Hematopoietic multipotent progenitor cell (in vitro differentiated cells): Measurements from ENCODE around the gene ATP5F1D. TPM values are rescaled to one million over a fixed set of nuclear protein-coding genes. Genes with fewer than 3 reads are reported as not detected.
A peak's percentile ranks its signal among the peaks of the same experiment; 100 is the strongest.

Source experiments
- DNase-seq, 3 donors: peaks; one replicate each; pipeline ENCODE4 v3.0.0-alpha.2; 2011 to 2015; ENCODE audit warnings: low read depth in 2 of 3, low spot score in 2 of 3
- total RNA-seq: library from RNA; depleted of rRNA; stranded (reverse); fragments of >200 nt; gene quantifications from one replicate; pipeline ENCODE4 v1.2.3, GENCODE V29; 2012

Gene ATP5F1D
- total RNA-seq, 1 donor: 52.2 TPM

- no peak for DNase-seq
Observed at GRCh38 chr19:1220477-1220930, 21.0 kb upstream of the ATP5F1D start.

- DNase-seq: no peak
Observed at GRCh38 chr19:1220976-1221903, 20.3 kb upstream of the ATP5F1D start.

- no peak for DNase-seq
Observed at GRCh38 chr19:1221904-1222255, 19.7 kb upstream of the ATP5F1D start.

GRCh38 chr19:1222394-1222793, 19.2 kb upstream of the ATP5F1D start:
- DNase-seq: no peak

- DNase-seq: peak in 2 of 3 donors; percentile 43 to 45
Observed at GRCh38 chr19:1223018-1223855, 18.3 kb upstream of the ATP5F1D start.

GRCh38 chr19:1224047-1224825, 17.3 kb upstream of the ATP5F1D start:
- no peak for DNase-seq

GRCh38 chr19:1224847-1225246, 16.7 kb upstream of the ATP5F1D start:
- no peak for DNase-seq

GRCh38 chr19:1225440-1226226, 15.9 kb upstream of the ATP5F1D start:
- DNase-seq: no peak

- DNase-seq: no peak
Observed at GRCh38 chr19:1226227-1226518, 15.4 kb upstream of the ATP5F1D start.

- DNase-seq: no peak
Observed at GRCh38 chr19:1226522-1227303, 14.8 kb upstream of the ATP5F1D start.

GRCh38 chr19:1227304-1228054, 14.1 kb upstream of the ATP5F1D start:
- no peak for DNase-seq

- DNase-seq: no peak
Observed at GRCh38 chr19:1228161-1228957, 13.2 kb upstream of the ATP5F1D start.

GRCh38 chr19:1229056-1229923, 12.3 kb upstream of the ATP5F1D start:
- no peak for DNase-seq

GRCh38 chr19:1229924-1230782, 11.4 kb upstream of the ATP5F1D start:
- no peak for DNase-seq

- DNase-seq: no peak
Observed at GRCh38 chr19:1230783-1231489, 10.6 kb upstream of the ATP5F1D start.
